Liver (tissue), 3 donors: Measurements from ENCODE around the gene ELL.

Source experiments
- EGR1 ChIP-seq, 2 donors: IDR thresholded peaks; 2 replicates each; pipeline ENCODE4 v1.6.1; 2016 to 2018; ENCODE audit warnings: antibody characterized with exemption in 2 of 2, low read depth in 2 of 2
- FOXA1 ChIP-seq: IDR thresholded peaks from 2 replicates; pipeline ENCODE4 v1.6.1; 2016; ENCODE audit warnings: antibody characterized with exemption
- GABPA ChIP-seq, 2 donors: IDR thresholded peaks in 1 of 2; conservative IDR thresholded peaks in 1 of 2; 2 replicates each; pipeline ENCODE4 v1.6.1; 2016; ENCODE audit warnings: antibody characterized with exemption in 2 of 2, mild to moderate bottlenecking in 1 of 2, moderate library complexity in 1 of 2
- JUND ChIP-seq, 2 donors: IDR thresholded peaks; 2 replicates each; pipeline ENCODE4 v1.6.1; 2016; ENCODE audit warnings: antibody characterized with exemption in 2 of 2
- MAX ChIP-seq: IDR thresholded peaks from 2 replicates; pipeline ENCODE4 v1.6.1; 2016; ENCODE audit warnings: antibody characterized with exemption
- RAD21 ChIP-seq, 2 donors: IDR thresholded peaks; 2 replicates each; pipeline ENCODE4 v1.6.1; 2016; ENCODE audit warnings: antibody characterized with exemption in 2 of 2, mild to moderate bottlenecking in 2 of 2
- SP1 ChIP-seq: IDR thresholded peaks from 2 replicates; pipeline ENCODE4 v1.6.1; 2018; ENCODE audit warnings: antibody characterized with exemption, mild to moderate bottlenecking
- TAF1 ChIP-seq: conservative IDR thresholded peaks from 2 replicates; pipeline ENCODE4 v1.6.1; 2016; ENCODE audit warnings: antibody characterized with exemption, mild to moderate bottlenecking
- TF ChIP-seq, protein P1 (sequence below): fragments of 150-350 bp; IDR thresholded peaks from 2 replicates; pipeline ENCODE4 v1.5.1; 2017; ENCODE audit warnings: improper control_type of control experiment, low read depth, low read length; ENCODE audit not compliant: missing input control
- TF ChIP-seq, protein P2 (sequence below): IDR thresholded peaks from 2 replicates; pipeline ENCODE4 v1.6.1; 2016; ENCODE audit warnings: antibody characterized with exemption, mild to moderate bottlenecking
- TF ChIP-seq, protein P3 (sequence below): IDR thresholded peaks from 2 replicates; pipeline ENCODE4 v1.6.1; 2016; ENCODE audit warnings: antibody characterized with exemption
- donor health status: healthy.
- donor health status: healthy.

- TF ChIP-seq TAF1: no peak
- TF ChIP-seq, protein P1, sequence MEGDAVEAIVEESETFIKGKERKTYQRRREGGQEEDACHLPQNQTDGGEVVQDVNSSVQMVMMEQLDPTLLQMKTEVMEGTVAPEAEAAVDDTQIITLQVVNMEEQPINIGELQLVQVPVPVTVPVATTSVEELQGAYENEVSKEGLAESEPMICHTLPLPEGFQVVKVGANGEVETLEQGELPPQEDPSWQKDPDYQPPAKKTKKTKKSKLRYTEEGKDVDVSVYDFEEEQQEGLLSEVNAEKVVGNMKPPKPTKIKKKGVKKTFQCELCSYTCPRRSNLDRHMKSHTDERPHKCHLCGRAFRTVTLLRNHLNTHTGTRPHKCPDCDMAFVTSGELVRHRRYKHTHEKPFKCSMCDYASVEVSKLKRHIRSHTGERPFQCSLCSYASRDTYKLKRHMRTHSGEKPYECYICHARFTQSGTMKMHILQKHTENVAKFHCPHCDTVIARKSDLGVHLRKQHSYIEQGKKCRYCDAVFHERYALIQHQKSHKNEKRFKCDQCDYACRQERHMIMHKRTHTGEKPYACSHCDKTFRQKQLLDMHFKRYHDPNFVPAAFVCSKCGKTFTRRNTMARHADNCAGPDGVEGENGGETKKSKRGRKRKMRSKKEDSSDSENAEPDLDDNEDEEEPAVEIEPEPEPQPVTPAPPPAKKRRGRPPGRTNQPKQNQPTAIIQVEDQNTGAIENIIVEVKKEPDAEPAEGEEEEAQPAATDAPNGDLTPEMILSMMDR: no peak
- TF ChIP-seq, protein P2, sequence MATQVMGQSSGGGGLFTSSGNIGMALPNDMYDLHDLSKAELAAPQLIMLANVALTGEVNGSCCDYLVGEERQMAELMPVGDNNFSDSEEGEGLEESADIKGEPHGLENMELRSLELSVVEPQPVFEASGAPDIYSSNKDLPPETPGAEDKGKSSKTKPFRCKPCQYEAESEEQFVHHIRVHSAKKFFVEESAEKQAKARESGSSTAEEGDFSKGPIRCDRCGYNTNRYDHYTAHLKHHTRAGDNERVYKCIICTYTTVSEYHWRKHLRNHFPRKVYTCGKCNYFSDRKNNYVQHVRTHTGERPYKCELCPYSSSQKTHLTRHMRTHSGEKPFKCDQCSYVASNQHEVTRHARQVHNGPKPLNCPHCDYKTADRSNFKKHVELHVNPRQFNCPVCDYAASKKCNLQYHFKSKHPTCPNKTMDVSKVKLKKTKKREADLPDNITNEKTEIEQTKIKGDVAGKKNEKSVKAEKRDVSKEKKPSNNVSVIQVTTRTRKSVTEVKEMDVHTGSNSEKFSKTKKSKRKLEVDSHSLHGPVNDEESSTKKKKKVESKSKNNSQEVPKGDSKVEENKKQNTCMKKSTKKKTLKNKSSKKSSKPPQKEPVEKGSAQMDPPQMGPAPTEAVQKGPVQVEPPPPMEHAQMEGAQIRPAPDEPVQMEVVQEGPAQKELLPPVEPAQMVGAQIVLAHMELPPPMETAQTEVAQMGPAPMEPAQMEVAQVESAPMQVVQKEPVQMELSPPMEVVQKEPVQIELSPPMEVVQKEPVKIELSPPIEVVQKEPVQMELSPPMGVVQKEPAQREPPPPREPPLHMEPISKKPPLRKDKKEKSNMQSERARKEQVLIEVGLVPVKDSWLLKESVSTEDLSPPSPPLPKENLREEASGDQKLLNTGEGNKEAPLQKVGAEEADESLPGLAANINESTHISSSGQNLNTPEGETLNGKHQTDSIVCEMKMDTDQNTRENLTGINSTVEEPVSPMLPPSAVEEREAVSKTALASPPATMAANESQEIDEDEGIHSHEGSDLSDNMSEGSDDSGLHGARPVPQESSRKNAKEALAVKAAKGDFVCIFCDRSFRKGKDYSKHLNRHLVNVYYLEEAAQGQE: no peak
- TF ChIP-seq FOXA1: no peak
- TF ChIP-seq JUND (IDR thresholded peaks at IDR 0.05): no peak
- no peak for TF ChIP-seq EGR1 (IDR thresholded peaks at IDR 0.05; ENCODE audit: low read depth in 2 of 2)
- no peak for TF ChIP-seq RAD21 (IDR thresholded peaks at IDR 0.05)
- TF ChIP-seq SP1: no peak
- TF ChIP-seq, protein P3, sequence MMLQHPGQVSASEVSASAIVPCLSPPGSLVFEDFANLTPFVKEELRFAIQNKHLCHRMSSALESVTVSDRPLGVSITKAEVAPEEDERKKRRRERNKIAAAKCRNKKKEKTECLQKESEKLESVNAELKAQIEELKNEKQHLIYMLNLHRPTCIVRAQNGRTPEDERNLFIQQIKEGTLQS: no peak
- TF ChIP-seq MAX: no peak
- no peak for TF ChIP-seq GABPA (IDR thresholded peaks at IDR 0.05 in 1 of 2, conservative IDR thresholded peaks at IDR 0.05 in 1 of 2)
These were observed 61.0 kb downstream of the ELL start for GRCh38 chr19:18460900-18461299.
